Measurements from ENCODE around the gene DQX1. TPM values are rescaled to one million over a fixed set of nuclear protein-coding genes. Genes with fewer than 3 reads are reported as not detected.
A peak's percentile ranks its signal among the peaks of the same experiment; 100 is the strongest.

DQX1 gene
- total RNA-seq, 1 donor from 2014 or later = not detected

DNA sequence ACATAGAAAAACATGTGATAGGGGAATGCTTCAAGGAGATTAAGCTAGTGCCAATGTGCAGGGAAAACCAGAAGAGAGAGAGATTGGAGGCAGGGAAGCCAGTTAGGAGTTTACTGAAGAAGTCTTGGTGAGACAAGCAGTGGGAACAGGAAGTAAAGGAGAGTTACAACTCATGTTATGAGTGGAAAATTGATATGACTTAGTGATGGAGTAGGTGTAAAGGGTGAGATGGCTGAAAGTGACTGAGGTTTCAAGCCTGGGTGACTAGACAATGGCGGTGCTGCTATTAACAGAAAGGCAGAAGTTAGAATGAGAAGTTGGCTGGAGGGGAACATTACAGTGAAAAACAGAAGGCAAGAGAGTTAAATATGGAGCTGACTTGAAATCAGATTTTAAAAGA is 45.0 kb upstream of the DQX1 start:
- no peaks in the 10 kb centered on the region for H3K27me3 ChIP-seq (ENCODE audit: control insufficient read depth, insufficient read depth, low read length)
- H3K4me3 ChIP-seq (ENCODE audit: low read depth, low read length) = no peak overlapping the region
- H3K36me3 ChIP-seq (ENCODE audit: control insufficient read depth, insufficient read depth, low read length) = no peaks in the 10 kb centered on the region
- DNase-seq (ENCODE audit: low read depth) = no peak
- no peak for TF ChIP-seq CTCF (IDR thresholded peaks at IDR 0.05; ENCODE audit: insufficient read depth, low read length, poor library complexity, severe bottlenecking)

DNA sequence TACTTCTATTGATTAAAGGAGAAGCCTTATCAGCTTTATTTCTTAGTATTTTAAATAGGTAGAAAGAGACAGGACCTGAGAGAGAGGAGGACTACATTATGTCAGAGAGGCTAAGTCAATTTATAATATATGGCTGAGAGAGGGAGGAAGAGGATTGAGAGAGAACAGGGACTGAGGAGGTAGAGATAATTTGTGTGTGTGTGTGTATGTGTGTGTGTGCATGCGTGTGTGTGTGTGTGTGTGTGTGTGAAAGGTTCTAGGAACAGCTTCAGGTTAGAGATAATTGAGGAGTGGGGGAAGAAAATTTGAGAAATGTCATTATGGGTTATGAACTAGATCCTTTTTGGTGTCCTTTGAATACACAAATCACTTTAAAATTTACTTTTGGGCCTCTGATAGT is 43.7 kb upstream of the DQX1 start:
- DNase-seq (ENCODE audit: low read depth) = no peak
- H3K27me3 ChIP-seq (ENCODE audit: control insufficient read depth, insufficient read depth, low read length) = no peaks in the 10 kb centered on the region
- TF ChIP-seq CTCF (IDR thresholded peaks at IDR 0.05; ENCODE audit: insufficient read depth, low read length, poor library complexity, severe bottlenecking) = no peak
- H3K36me3 ChIP-seq (ENCODE audit: control insufficient read depth, insufficient read depth, low read length) = no peaks in the 10 kb centered on the region
- H3K4me3 ChIP-seq (ENCODE audit: low read depth, low read length) = no peak overlapping the region

DNA sequence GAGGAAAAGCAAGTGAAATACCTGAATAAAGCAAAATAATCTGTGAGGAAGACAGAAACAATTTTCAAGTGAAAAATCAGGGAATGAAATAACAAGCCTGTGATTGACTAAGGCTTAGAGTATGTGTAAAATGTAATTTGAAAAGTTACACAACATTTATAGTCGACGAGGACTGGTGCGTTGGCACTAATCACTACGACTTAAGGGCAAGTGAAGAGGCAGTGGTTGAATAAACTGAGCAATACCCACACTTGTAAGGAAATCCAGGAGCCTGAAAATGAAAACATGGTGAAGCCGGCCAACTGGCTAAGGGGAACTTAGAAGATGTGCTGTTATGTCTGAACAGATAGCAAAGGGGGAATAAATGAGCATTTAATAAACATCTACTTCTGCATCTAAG is 41.9 kb upstream of the DQX1 start:
- DNase-seq (ENCODE audit: low read depth) = no peak
- Histone ChIP-seq H3K4me3 (ENCODE audit: low read depth, low read length) (no peak overlapping the region), H3K27me3 (ENCODE audit: control insufficient read depth, insufficient read depth, low read length) (no peaks in the 10 kb centered on the region), H3K36me3 (ENCODE audit: control insufficient read depth, insufficient read depth, low read length) (no peaks in the 10 kb centered on the region)
- no peak for TF ChIP-seq CTCF (IDR thresholded peaks at IDR 0.05; ENCODE audit: insufficient read depth, low read length, poor library complexity, severe bottlenecking)

DNA sequence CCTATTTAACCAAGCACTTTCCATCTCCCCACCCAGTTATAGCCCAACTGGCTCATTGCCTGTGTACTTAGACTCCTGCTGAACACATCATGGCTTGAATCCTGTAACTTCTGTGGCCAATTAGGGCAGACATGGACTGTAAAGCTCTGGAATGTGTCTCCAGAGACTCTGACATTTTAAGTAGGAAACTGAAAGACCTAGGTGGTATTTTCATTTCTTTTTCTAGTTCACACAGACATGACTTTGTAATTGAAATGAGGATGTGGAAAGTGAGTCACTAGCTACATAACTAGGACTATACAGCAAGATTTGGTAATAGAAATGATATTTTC is 40.7 kb upstream of the DQX1 start:
- no peaks in the 10 kb centered on the region for H3K36me3 ChIP-seq (ENCODE audit: control insufficient read depth, insufficient read depth, low read length)
- no peak overlapping the region for H3K4me3 ChIP-seq (ENCODE audit: low read depth, low read length)
- DNase-seq (ENCODE audit: low read depth) = peak; percentile 52
- TF ChIP-seq CTCF (IDR thresholded peaks at IDR 0.05; ENCODE audit: insufficient read depth, low read length, poor library complexity, severe bottlenecking) = no peak
- H3K27me3 ChIP-seq (ENCODE audit: control insufficient read depth, insufficient read depth, low read length) = no peaks in the 10 kb centered on the region

- no peak overlapping the region for H3K4me3 ChIP-seq (ENCODE audit: low read depth, low read length)
- no peak for TF ChIP-seq CTCF (IDR thresholded peaks at IDR 0.05; ENCODE audit: insufficient read depth, low read length, poor library complexity, severe bottlenecking)
- no peaks in the 10 kb centered on the region for H3K36me3 ChIP-seq (ENCODE audit: control insufficient read depth, insufficient read depth, low read length)
- H3K27me3 ChIP-seq (ENCODE audit: control insufficient read depth, insufficient read depth, low read length) = no peaks in the 10 kb centered on the region
- no peak for DNase-seq (ENCODE audit: low read depth)
These were observed 40.2 kb upstream of the DQX1 start for GRCh38 chr2:74566076-74566753.

GRCh38 chr2:74564222-74564621 is 38.2 kb upstream of the DQX1 start:
- DNase-seq (ENCODE audit: low read depth) = no peak
- no peak overlapping the region for H3K4me3 ChIP-seq (ENCODE audit: low read depth, low read length)
- no peaks in the 10 kb centered on the region for H3K27me3 ChIP-seq (ENCODE audit: control insufficient read depth, insufficient read depth, low read length)
- no peaks in the 10 kb centered on the region for H3K36me3 ChIP-seq (ENCODE audit: control insufficient read depth, insufficient read depth, low read length)
- no peak for TF ChIP-seq CTCF (IDR thresholded peaks at IDR 0.05; ENCODE audit: insufficient read depth, low read length, poor library complexity, severe bottlenecking)
